Endothelial cell of umbilical vein (primary cell): Measurements from ENCODE around the gene DSCAML1. TPM values are rescaled to one million over a fixed set of nuclear protein-coding genes. Genes with fewer than 3 reads are reported as not detected.

Source experiments
- BruUV-seq: library from RNA; stranded (reverse); fragments of 400-500 nt; replicated peaks from 2 replicates; lab custom pipeline; 2021; lab: Mats Ljungman, UMichigan
- CTCF ChIA-PET: fragments of 300-600, 350-600 bp; sonication (Branson Sonifier 250); formaldehyde crosslinking; loops from one replicate; lab custom pipeline; 2021; ENCODE audit warnings: antibody characterized with exemption, inconsistent platforms; lab: Charles Lee
- POLR2A ChIA-PET: fragments of 300-600, 350-600 bp; sonication (Branson Sonifier 250); formaldehyde crosslinking; loops from one replicate; lab custom pipeline; 2021; ENCODE audit warnings: antibody characterized with exemption, inconsistent platforms; lab: Charles Lee
- DNase-seq: peaks from one replicate; pipeline ENCODE4 v3.0.0-alpha.2; 2011; ENCODE audit warnings: low read depth, low spot score
- FAIRE-seq: peaks from 2 replicates; lab custom pipeline; 2011; peaks lifted over from hg19 to GRCh38; lab: Jason Lieb, UNC
- H2AFZ ChIP-seq: 2 replicates; pipeline ENCODE4 v1.6.0; 2012; ENCODE audit warnings: low read depth, low read length, control low read depth, inconsistent platforms
- H3K27ac ChIP-seq: 2 replicates; pipeline ENCODE4 v1.5.1; 2011; ENCODE audit warnings: low read depth, mild to moderate bottlenecking, control low read depth, low read length, moderate library complexity; ENCODE audit not compliant: insufficient read depth
- H3K27me3 ChIP-seq, 2 experiments: 2 replicates each; pipeline versions ENCODE4 v1.6.0 to v1.6.1; 2011; ENCODE audit warnings: low read length in 2 of 2, mixed read lengths in 1 of 2; ENCODE audit not compliant: control insufficient read depth in 2 of 2, insufficient read depth in 2 of 2
- H3K36me3 ChIP-seq, 2 experiments: 2 replicates in 1 of 2; 3 replicates in 1 of 2; pipeline ENCODE4 v1.5.1; 2011; ENCODE audit warnings: low read length in 2 of 2, mild to moderate bottlenecking in 1 of 2, moderate library complexity in 1 of 2; ENCODE audit not compliant: control insufficient read depth in 2 of 2, insufficient read depth in 2 of 2; ENCODE audit errors: extremely low read depth in 1 of 2
- H3K4me1 ChIP-seq: 3 replicates; pipeline ENCODE4 v1.5.1; 2011; ENCODE audit warnings: mild to moderate bottlenecking, low read length; ENCODE audit not compliant: control insufficient read depth, insufficient read depth; ENCODE audit errors: extremely low read depth
- H3K4me2 ChIP-seq: 2 replicates; pipeline ENCODE4 v1.6.1; 2011; ENCODE audit warnings: low read length, control low read depth, mixed read lengths; ENCODE audit not compliant: insufficient read depth
- H3K4me3 ChIP-seq, 3 experiments: fragments of 200-600 bp in 1 of 3; sonication (generic), shearing (Covaris generic) in 1 of 3; replicated peaks in 1 of 3; 2 replicates each; pipeline ENCODE4 v1.5.1; 2011 to 2016; ENCODE audit warnings: control low read depth in 3 of 3, low read length in 3 of 3, mild to moderate bottlenecking in 2 of 3, inconsistent platforms in 1 of 3, low read depth in 1 of 3, moderate library complexity in 1 of 3; ENCODE audit not compliant: insufficient read depth in 1 of 3
- H3K79me2 ChIP-seq: 2 replicates; pipeline ENCODE4 v1.6.0; 2012; ENCODE audit warnings: low read length, inconsistent platforms; ENCODE audit not compliant: control insufficient read depth, insufficient read depth
- H3K9ac ChIP-seq: replicated peaks from 2 replicates; pipeline ENCODE3; 2011; ENCODE audit warnings: low read length, control low read depth; ENCODE audit not compliant: insufficient read depth; ENCODE audit errors: extremely low read depth
- H3K9me1 ChIP-seq: replicated peaks from 3 replicates; pipeline ENCODE4 v1.6.0; 2011; ENCODE audit warnings: mild to moderate bottlenecking, low read length; ENCODE audit not compliant: control insufficient read depth, insufficient read depth; ENCODE audit errors: extremely low read depth
- H3K9me3 ChIP-seq: replicated peaks from 2 replicates; pipeline ENCODE4 v1.5.1; 2012; ENCODE audit warnings: low read length, inconsistent platforms; ENCODE audit not compliant: control insufficient read depth, insufficient read depth
- H4K20me1 ChIP-seq: replicated peaks from 2 replicates; pipeline ENCODE3; 2011; ENCODE audit warnings: mild to moderate bottlenecking, low read length; ENCODE audit not compliant: control insufficient read depth, insufficient read depth; ENCODE audit errors: extremely low read depth
- CTCF ChIP-seq, 2 donors: IDR thresholded peaks; 1 replicate in 1 of 2; 2 replicates in 1 of 2; pipeline ENCODE4 v1.5.1; 2011; ENCODE audit warnings: low read length in 2 of 2, mild to moderate bottlenecking in 2 of 2, moderate library complexity in 2 of 2, control low read depth in 1 of 2, inconsistent platforms in 1 of 2, low read depth in 1 of 2; ENCODE audit not compliant: insufficient read depth in 1 of 2; ENCODE audit errors: extremely low read depth in 1 of 2
- EZH2 ChIP-seq: IDR thresholded peaks from 2 replicates; pipeline ENCODE4 v1.6.1; 2012; ENCODE audit warnings: borderline replicate concordance, low read depth, mild to moderate bottlenecking, moderate library complexity, low read length, inconsistent platforms; ENCODE audit not compliant: severe bottlenecking
- FOS ChIP-seq: IDR thresholded peaks from 2 replicates; pipeline ENCODE4 v1.6.1; 2011; ENCODE audit warnings: mild to moderate bottlenecking, low read length, moderate library complexity, borderline replicate concordance; ENCODE audit not compliant: insufficient read depth
- GATA2 ChIP-seq: IDR thresholded peaks from 2 replicates; pipeline ENCODE4 v1.7.0; 2011; ENCODE audit warnings: low read depth, mild to moderate bottlenecking, moderate library complexity, mixed read lengths, low read length; ENCODE audit not compliant: insufficient read length, insufficient read depth
- JUN ChIP-seq: IDR thresholded peaks from 2 replicates; pipeline ENCODE4 v1.6.1; 2011; ENCODE audit warnings: borderline replicate concordance, low read depth; ENCODE audit not compliant: insufficient read length, insufficient read depth
- MYC ChIP-seq: IDR thresholded peaks from one replicate; pipeline ENCODE4 v1.6.1; 2011; ENCODE audit warnings: mild to moderate bottlenecking, low read depth, low read length
- POLR2A ChIP-seq: IDR thresholded peaks from 2 replicates; pipeline ENCODE4 v1.6.1; 2012; ENCODE audit warnings: low read depth, mild to moderate bottlenecking, control low read depth, low read length
- POLR2AphosphoS5 ChIP-seq: IDR thresholded peaks from 2 replicates; pipeline ENCODE4 v1.6.1; 2012; ENCODE audit warnings: low read depth, mild to moderate bottlenecking, control low read depth, low read length, moderate library complexity; ENCODE audit not compliant: insufficient read depth
- dilution Hi-C: fragments of 300-500 bp; cut with MboI; formaldehyde crosslinking; loops from one replicate; pipeline ENCODE4 v1.15.0; 2019; ENCODE audit warnings: low sequenced_read_pairs; ENCODE audit not compliant: extremely low pct_ligation_motif_present
- intact Hi-C: fragments of 100-400 bp; cut with micrococcal nuclease; formaldehyde crosslinking; loops from one replicate; pipeline ENCODE4 v1.10.0; 2022
- polyA plus RNA-seq, 4 experiments: library from polyadenylated mRNA; depleted of rRNA in 3 of 4; stranded (reverse) in 3 of 4; unstranded in 1 of 4; fragments of >200 nt; gene quantifications; 2 replicates each; pipeline versions ENCODE4 v1.2.1 to v1.2.3, GENCODE V29; 2011 to 2012; ENCODE audit warnings: missing spikeins in 1 of 4
- total RNA-seq: library from RNA; stranded (reverse); gene quantifications from 2 replicates; pipeline ENCODE4 v1.2.3, GENCODE V29; 2021
- TF ChIP-seq, protein P1 (sequence below): IDR thresholded peaks from 2 replicates; pipeline ENCODE4 v1.6.1; 2011; ENCODE audit not compliant: insufficient read depth, insufficient read length

Gene DSCAML1
- total and polyA plus RNA-seq, 2 donors (not counting 3 experiments of a cell fraction or from before 2014, with no cell fraction given): not detected

DNA sequence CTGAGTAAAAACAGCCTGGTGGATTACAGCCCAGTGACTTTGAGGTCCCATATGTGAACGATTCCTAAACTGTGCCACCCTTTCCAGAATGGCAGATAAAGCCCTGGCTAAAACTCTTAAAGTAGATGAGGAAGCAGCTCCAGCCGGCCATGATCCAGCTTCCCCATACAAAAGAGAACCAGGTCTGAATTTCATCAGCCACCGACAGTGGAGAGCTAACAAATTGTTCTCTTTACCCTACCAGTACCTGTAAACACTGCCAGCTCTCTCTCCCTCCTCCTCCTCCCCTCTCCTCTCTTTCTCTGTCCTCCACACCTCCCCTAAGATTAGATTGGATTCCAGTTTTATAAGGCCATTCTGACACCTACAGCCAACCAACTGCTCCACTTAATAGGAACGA, 176.9 kb downstream of the DSCAML1 start:
- ChIA-PET POLR2A (no interaction called here), CTCF (interaction anchor here (1.1 to 5.4 kb wide), 4 partner anchors 13 to 194 kb away, joined by 5 to 133 read pairs (median 15); no protein-coding TSS in a partner anchor)
- FAIRE-seq (no peak), DNase-seq (no peak)
- Histone ChIP-seq H2AFZ (no peak overlapping the region), H3K9me1 (no peaks in the 10 kb centered on the region), H3K4me1 (no peaks in the 10 kb centered on the region), H4K20me1 (no peaks in the 10 kb centered on the region), H3K27ac (no peak overlapping the region), H3K4me3 (no peak overlapping the region), H3K9me3 (no peaks in the 10 kb centered on the region), H3K79me2 (no peaks in the 10 kb centered on the region), H3K9ac (no peak overlapping the region), H3K27me3 (no peaks in the 10 kb centered on the region), H3K36me3 (no peaks in the 10 kb centered on the region), H3K4me2 (no peak overlapping the region)
- dilution Hi-C loops (no loop called here), intact Hi-C loops (no loop called here)
- TF ChIP-seq, protein P1, sequence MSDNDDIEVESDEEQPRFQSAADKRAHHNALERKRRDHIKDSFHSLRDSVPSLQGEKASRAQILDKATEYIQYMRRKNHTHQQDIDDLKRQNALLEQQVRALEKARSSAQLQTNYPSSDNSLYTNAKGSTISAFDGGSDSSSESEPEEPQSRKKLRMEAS: no peak
- no peak for TF ChIP-seq POLR2A
- no peak for TF ChIP-seq GATA2
- no peak for TF ChIP-seq EZH2
- TF ChIP-seq CTCF (IDR thresholded peaks at IDR 0.05; ENCODE audit: extremely low read depth in 1 of 2, insufficient read depth in 1 of 2, low read depth in 1 of 2, low read length in 2 of 2): no peak
- no peak for TF ChIP-seq MYC
- TF ChIP-seq POLR2AphosphoS5: no peak
- no peak for TF ChIP-seq FOS
- TF ChIP-seq JUN: no peak
- BruUV-seq: no TSS peak
